ENCODE data around the gene CRHR2.
"Not testable (repeated sequence)": the region's sequence is repeated elsewhere in the genome, so short reads cannot be mapped to it uniquely, and the experiment has no call there.

The CRHR2 gene

GRCh38 chr7:30682212-30683083 lies at the start of gene CRHR2:
CRHR2 (minus strand) TSS chr7:30682456; CDS start chr7:30682280, 176 bp downstream.
- no peak for DNase-seq (ENCODE audit: low read depth)

- no peak for DNase-seq (ENCODE audit: low read depth)
Observed at GRCh38 chr7:30731581-30731980, 49.3 kb upstream of the CRHR2 start.

GRCh38 chr7:30730996-30731395 lies 48.7 kb upstream of the CRHR2 start:
- no peak for DNase-seq (ENCODE audit: low read depth)

GRCh38 chr7:30730097-30730496 lies 47.8 kb upstream of the CRHR2 start:
- no peak for DNase-seq (ENCODE audit: low read depth)

GRCh38 chr7:30729642-30730041 lies 47.4 kb upstream of the CRHR2 start:
- DNase-seq (ENCODE audit: low read depth), result no peak

GRCh38 chr7:30728591-30729100 lies 46.4 kb upstream of the CRHR2 start:
- no peak for DNase-seq (ENCODE audit: low read depth)

GRCh38 chr7:30727061-30727945 lies 45.0 kb upstream of the CRHR2 start:
- no peak for DNase-seq (ENCODE audit: low read depth)

GRCh38 chr7:30726296-30727006 lies 44.2 kb upstream of the CRHR2 start:
- DNase-seq (ENCODE audit: low read depth), result no peak

- DNase-seq (ENCODE audit: low read depth), result no peak
Observed at GRCh38 chr7:30723776-30724175, 41.5 kb upstream of the CRHR2 start.

- no peak for DNase-seq (ENCODE audit: low read depth)
Observed at GRCh38 chr7:30722671-30723070, 40.4 kb upstream of the CRHR2 start.

- no peak for DNase-seq (ENCODE audit: low read depth)
Observed at GRCh38 chr7:30722187-30722586, 39.9 kb upstream of the CRHR2 start.

- DNase-seq (ENCODE audit: low read depth), result no peak
Observed at GRCh38 chr7:30721211-30721610, 39.0 kb upstream of the CRHR2 start.

GRCh38 chr7:30719434-30719833 lies 37.2 kb upstream of the CRHR2 start:
- not testable (repeated sequence) for DNase-seq (ENCODE audit: low read depth)

- no peak for DNase-seq (ENCODE audit: low read depth)
Observed at GRCh38 chr7:30717181-30717580, 34.9 kb upstream of the CRHR2 start.

- no peak for DNase-seq (ENCODE audit: low read depth)
Observed at GRCh38 chr7:30714129-30714528, 31.9 kb upstream of the CRHR2 start.

- no peak for DNase-seq (ENCODE audit: low read depth)
Observed at GRCh38 chr7:30713392-30713791, 31.1 kb upstream of the CRHR2 start.

- DNase-seq (ENCODE audit: low read depth), result no peak
Observed at GRCh38 chr7:30710669-30711068, 28.4 kb upstream of the CRHR2 start.

- DNase-seq (ENCODE audit: low read depth), result no peak
Observed at GRCh38 chr7:30709549-30709948, 27.3 kb upstream of the CRHR2 start.

- DNase-seq (ENCODE audit: low read depth), result no peak
Observed at GRCh38 chr7:30708983-30709382, 26.7 kb upstream of the CRHR2 start.

GRCh38 chr7:30708412-30708811 lies 26.2 kb upstream of the CRHR2 start:
- DNase-seq (ENCODE audit: low read depth), result no peak

GRCh38 chr7:30707391-30708357 lies 25.4 kb upstream of the CRHR2 start:
- DNase-seq (ENCODE audit: low read depth), result no peak

Data from HS-27A (cell line).